Measurements from ENCODE around the gene PLXNA2. TPM values are rescaled to one million over a fixed set of nuclear protein-coding genes. Genes with fewer than 3 reads are reported as not detected.

PLXNA2 gene
- total RNA-seq, 1 experiment from 2014 or later: 34.8 TPM

GRCh38 chr1:208216806-208217205, 27.4 kb downstream of the PLXNA2 start:
- Histone ChIP-seq H3K4me1 (peaks cover 47% of the 10 kb centered on the region), H3K36me3 (peaks cover 44% of the 10 kb centered on the region), H3K9me3 (replicated peaks) (0 out of 2 replicates have a peak, but pooled peaks cover 8% of the 10 kb centered on the region), H3K27me3 (no peaks in the 10 kb centered on the region), H3K27ac (no peak overlapping the region), H3K4me3 (no peak overlapping the region)
- no peak for DNase-seq

- Histone ChIP-seq H3K36me3 (peaks cover 44% of the 10 kb centered on the region), H3K27me3 (no peaks in the 10 kb centered on the region), H3K4me3 (no peak overlapping the region), H3K27ac (no peak overlapping the region), H3K9me3 (replicated peaks) (0 out of 2 replicates have a peak, but pooled peaks cover 8% of the 10 kb centered on the region), H3K4me1 (peaks cover 41% of the 10 kb centered on the region)
- no peak for DNase-seq
These were observed 28.1 kb downstream of the PLXNA2 start for GRCh38 chr1:208216062-208216461.

- Histone ChIP-seq H3K36me3 (peaks cover 51% of the 10 kb centered on the region), H3K27me3 (no peaks in the 10 kb centered on the region), H3K4me1 (peaks cover 34% of the 10 kb centered on the region), H3K4me3 (no peak overlapping the region), H3K27ac (no peak overlapping the region), H3K9me3 (replicated peaks) (0 out of 2 replicates have a peak, but pooled peaks cover 8% of the 10 kb centered on the region)
- no peak for DNase-seq
These were observed 28.8 kb downstream of the PLXNA2 start for GRCh38 chr1:208215393-208215792.

GRCh38 chr1:208213786-208214185, 30.4 kb downstream of the PLXNA2 start:
- no peaks in the 10 kb centered on the region for H3K27me3 ChIP-seq
- 0 out of 2 replicates have a peak, but pooled peaks cover 8% of the 10 kb centered on the region for H3K9me3 ChIP-seq (replicated peaks)
- no peak for DNase-seq
- H3K4me3 ChIP-seq: no peak overlapping the region
- no peak overlapping the region for H3K27ac ChIP-seq
- H3K4me1 ChIP-seq: peaks cover 25% of the 10 kb centered on the region
- peaks cover 63% of the 10 kb centered on the region for H3K36me3 ChIP-seq

- H3K4me1 ChIP-seq: peaks cover 20% of the 10 kb centered on the region
- 0 out of 2 replicates have a peak overlapping the region, but pooled peaks have one; percentile 59 for H3K27ac ChIP-seq
- 0 out of 2 replicates have a peak, but pooled peaks cover 8% of the 10 kb centered on the region for H3K9me3 ChIP-seq (replicated peaks)
- H3K4me3 ChIP-seq: no peak overlapping the region
- no peak for DNase-seq
- H3K27me3 ChIP-seq: no peaks in the 10 kb centered on the region
- H3K36me3 ChIP-seq: peaks cover 69% of the 10 kb centered on the region
These were observed 31.3 kb downstream of the PLXNA2 start for GRCh38 chr1:208212893-208213292.

- peaks cover 26% of the 10 kb centered on the region for H3K4me1 ChIP-seq
- H3K36me3 ChIP-seq: peaks cover 67% of the 10 kb centered on the region
- peak; percentile 63 to 77 for DNase-seq
- H3K4me3 ChIP-seq: no peak overlapping the region
- no peaks in the 10 kb centered on the region for H3K27me3 ChIP-seq
- 0 out of 2 replicates have a peak, but pooled peaks cover 8% of the 10 kb centered on the region for H3K9me3 ChIP-seq (replicated peaks)
- H3K27ac ChIP-seq: peak overlapping the region; percentile 59
These were observed 32.0 kb downstream of the PLXNA2 start for GRCh38 chr1:208211921-208212843.

- peaks cover 29% of the 10 kb centered on the region for H3K4me1 ChIP-seq
- peaks cover 51% of the 10 kb centered on the region for H3K36me3 ChIP-seq
- no peak overlapping the region for H3K27ac ChIP-seq
- no peak for DNase-seq
- no peak overlapping the region for H3K4me3 ChIP-seq
- 0 out of 2 replicates have a peak, but pooled peaks cover 8% of the 10 kb centered on the region for H3K9me3 ChIP-seq (replicated peaks)
- H3K27me3 ChIP-seq: no peaks in the 10 kb centered on the region
These were observed 34.1 kb downstream of the PLXNA2 start for GRCh38 chr1:208209896-208210589.

DNA sequence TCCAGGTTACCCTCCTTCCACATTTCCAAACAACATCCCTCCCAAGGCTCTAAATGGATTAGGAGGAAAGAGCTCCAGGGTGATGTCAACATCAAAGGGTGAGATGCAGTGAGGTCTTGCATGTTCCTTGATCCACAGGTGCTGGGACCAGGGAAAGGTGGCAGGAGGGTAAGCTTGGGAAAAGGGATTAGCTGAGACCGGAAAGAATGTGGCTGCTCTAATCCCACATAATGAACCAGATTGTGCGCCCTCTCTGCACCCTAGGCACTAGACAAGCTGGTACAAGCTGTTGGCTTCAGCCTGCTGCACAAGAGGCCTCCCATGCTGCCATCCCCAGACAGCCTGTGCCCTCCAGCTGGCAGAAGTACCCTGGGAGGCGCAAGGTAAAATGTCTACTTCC, 34.9 kb downstream of the PLXNA2 start:
- peaks cover 29% of the 10 kb centered on the region for H3K4me1 ChIP-seq
- H3K27ac ChIP-seq: no peak overlapping the region
- H3K36me3 ChIP-seq: peaks cover 49% of the 10 kb centered on the region
- H3K4me3 ChIP-seq: no peak overlapping the region
- DNase-seq: no peak
- H3K9me3 ChIP-seq (replicated peaks): 0 out of 2 replicates have a peak, but pooled peaks cover 8% of the 10 kb centered on the region
- no peaks in the 10 kb centered on the region for H3K27me3 ChIP-seq

DNA sequence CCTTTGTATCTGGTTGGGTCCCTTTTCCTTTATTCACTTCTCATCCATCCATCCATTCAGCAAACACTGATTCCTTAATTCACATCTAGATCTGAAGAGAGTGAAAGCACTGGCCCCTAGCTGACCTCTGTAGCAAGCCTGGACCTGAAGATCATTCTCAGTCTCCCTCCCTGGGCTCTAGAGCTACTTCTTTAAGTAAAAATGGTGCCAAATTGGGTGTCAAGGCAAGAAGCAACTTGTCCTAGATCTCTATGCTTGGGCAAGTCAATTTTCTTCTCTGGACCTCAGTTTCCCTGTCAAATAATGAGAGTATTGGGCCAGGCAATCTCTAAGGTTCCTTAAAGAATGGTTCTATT, 36.1 kb downstream of the PLXNA2 start:
- H3K27ac ChIP-seq: no peak overlapping the region; the same call in 1 of the 2 replicates
- H3K9me3 ChIP-seq (replicated peaks): 0 out of 2 replicates have a peak, but pooled peaks cover 6% of the 10 kb centered on the region
- H3K4me1 ChIP-seq: peaks cover 34% of the 10 kb centered on the region
- H3K27me3 ChIP-seq: no peaks in the 10 kb centered on the region
- no peak for DNase-seq
- H3K4me3 ChIP-seq: no peak overlapping the region
- H3K36me3 ChIP-seq: peaks cover 50% of the 10 kb centered on the region

DNA sequence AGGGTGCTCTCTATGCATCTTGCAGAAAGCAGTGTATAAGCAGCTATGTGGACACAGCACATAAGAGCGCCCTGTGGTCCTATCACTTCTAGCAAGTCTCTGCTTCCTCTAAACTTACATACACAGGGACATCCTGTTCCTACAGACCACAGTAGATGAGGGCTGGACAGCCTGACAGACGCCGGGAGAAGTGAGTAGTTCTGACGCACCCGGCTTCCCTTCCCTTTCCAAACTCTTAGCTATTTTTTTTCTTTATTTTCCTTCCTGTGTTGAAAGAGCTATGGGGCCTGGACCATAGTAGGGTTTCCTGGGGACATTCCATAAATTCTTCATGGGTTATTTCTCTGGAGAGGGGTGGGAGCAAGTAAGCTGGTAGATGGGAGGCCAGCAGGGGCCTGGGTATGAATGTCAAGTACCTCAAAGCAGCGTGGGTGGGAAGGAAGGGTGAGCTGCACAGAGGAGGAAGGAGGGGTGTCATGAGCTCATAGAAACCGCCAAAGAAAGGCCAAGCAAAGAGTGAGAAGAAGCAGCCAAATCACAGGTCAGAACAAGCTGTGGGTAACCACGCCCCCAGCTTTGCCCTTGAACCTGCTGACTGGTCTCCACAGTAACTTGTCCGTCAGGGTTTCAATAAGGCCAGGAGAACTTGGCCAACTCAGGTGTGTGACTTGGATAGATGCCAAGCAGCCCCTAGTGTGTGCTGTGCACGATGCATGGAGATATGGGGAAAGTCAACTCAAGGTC, 36.6 kb downstream of the PLXNA2 start:
- no peaks in the 10 kb centered on the region for H3K27me3 ChIP-seq

GRCh38 chr1:208206092-208206698, 38.0 kb downstream of the PLXNA2 start:
- no peak for DNase-seq
- peaks cover 40% of the 10 kb centered on the region for H3K4me1 ChIP-seq

More for the DNA sequence above, 36.6 kb downstream of the PLXNA2 start:
- Histone ChIP-seq H3K4me1 (peaks cover 36% of the 10 kb centered on the region), H3K27ac (peak overlapping the region; percentile 22; the same call in 1 of the 2 replicates), H3K9me3 (replicated peaks) (0 out of 2 replicates have a peak, but pooled peaks cover under 1% of the 10 kb centered on the region), H3K36me3 (peaks cover 45% of the 10 kb centered on the region), H3K4me3 (no peak overlapping the region)
- DNase-seq: peak; percentile 35 to 63

GRCh38 chr1:208205216-208206013, 38.8 kb downstream of the PLXNA2 start:
- H3K36me3 ChIP-seq: peaks cover 37% of the 10 kb centered on the region
- H3K4me3 ChIP-seq: no peak overlapping the region
- peaks cover 46% of the 10 kb centered on the region for H3K4me1 ChIP-seq
- no peaks in the 10 kb centered on the region for H3K9me3 ChIP-seq (replicated peaks)
- H3K27me3 ChIP-seq: no peaks in the 10 kb centered on the region
- no peak for DNase-seq
- H3K27ac ChIP-seq: no peak overlapping the region

More at GRCh38 chr1:208206092-208206698, 38.0 kb downstream of the PLXNA2 start:
- Histone ChIP-seq H3K27ac (no peak overlapping the region), H3K4me3 (no peak overlapping the region), H3K27me3 (no peaks in the 10 kb centered on the region), H3K36me3 (peaks cover 41% of the 10 kb centered on the region), H3K9me3 (replicated peaks) (no peaks in the 10 kb centered on the region)

DNA sequence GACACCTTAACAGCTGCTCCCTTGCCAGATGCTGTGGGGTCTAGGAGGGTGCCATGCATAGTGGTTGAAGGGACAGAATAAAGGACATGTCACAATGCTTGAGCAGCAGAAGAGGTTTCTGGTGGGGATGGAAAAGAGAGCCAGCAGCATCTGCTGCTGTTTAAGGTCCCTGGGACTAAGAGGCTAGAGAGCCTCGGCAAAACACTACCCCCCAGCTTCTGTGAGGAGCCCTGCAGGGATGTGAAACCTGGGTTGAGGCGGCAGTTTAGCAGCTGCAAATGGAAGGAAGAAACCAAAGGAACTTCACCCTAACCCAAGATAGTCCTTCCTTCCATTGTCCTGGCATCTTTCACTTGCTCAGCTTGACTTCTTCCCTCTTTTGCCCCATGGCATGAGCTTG, 39.4 kb downstream of the PLXNA2 start:
- Histone ChIP-seq H3K27ac (no peak overlapping the region), H3K9me3 (replicated peaks) (no peaks in the 10 kb centered on the region), H3K36me3 (peaks cover 36% of the 10 kb centered on the region), H3K4me1 (peaks cover 46% of the 10 kb centered on the region), H3K4me3 (no peak overlapping the region), H3K27me3 (no peaks in the 10 kb centered on the region)
- no peak for DNase-seq

Measured in SJCRH30 (cell line).